ES-I3 (cell line): ENCODE results near the gene ADD2.
"Not testable (repeated sequence)": the region's sequence is repeated elsewhere in the genome, so short reads cannot be mapped to it uniquely, and the experiment has no call there.

ENCODE experiments used
- H3K36me3 ChIP-seq: 2 replicates; pipeline ENCODE4 v1.6.1; 2013; ENCODE audit warnings: mild to moderate bottlenecking, low read length, control low read depth, moderate library complexity; ENCODE audit not compliant: insufficient read depth
- H3K4me1 ChIP-seq: 2 replicates; pipeline ENCODE4 v1.6.1; 2013; ENCODE audit warnings: mild to moderate bottlenecking, control low read depth, low read length; ENCODE audit not compliant: insufficient read depth
- H3K9ac ChIP-seq: 2 replicates; pipeline ENCODE4 v1.6.1; 2013; ENCODE audit warnings: low read depth, mild to moderate bottlenecking, low read length, moderate library complexity
- H3K9me3 ChIP-seq: 2 replicates; pipeline ENCODE4 v1.6.1; 2013; ENCODE audit warnings: mild to moderate bottlenecking, low read length, moderate library complexity; ENCODE audit not compliant: control insufficient read depth, insufficient read depth

Gene ADD2

GRCh38 chr2:70639841-70640436 lies 128.1 kb downstream of the ADD2 start:
- Histone ChIP-seq H3K9me3 (no peaks in the 10 kb centered on the region), H3K9ac (no peak overlapping the region), H3K36me3 (no peaks in the 10 kb centered on the region), H3K4me1 (no peaks in the 10 kb centered on the region)

GRCh38 chr2:70638561-70638960 lies 129.4 kb downstream of the ADD2 start:
- Histone ChIP-seq H3K4me1 (no peaks in the 10 kb centered on the region), H3K36me3 (no peaks in the 10 kb centered on the region), H3K9ac (no peak overlapping the region), H3K9me3 (peaks cover 8% of the 10 kb centered on the region)

GRCh38 chr2:70633508-70633907 lies 134.5 kb downstream of the ADD2 start:
- no peak overlapping the region for H3K9ac ChIP-seq
- H3K9me3 ChIP-seq: peaks cover 17% of the 10 kb centered on the region
- H3K4me1 ChIP-seq: no peaks in the 10 kb centered on the region
- no peaks in the 10 kb centered on the region for H3K36me3 ChIP-seq

GRCh38 chr2:70632966-70633365 lies 135.0 kb downstream of the ADD2 start:
- no peaks in the 10 kb centered on the region for H3K4me1 ChIP-seq
- no peak overlapping the region for H3K9ac ChIP-seq
- no peaks in the 10 kb centered on the region for H3K36me3 ChIP-seq
- peaks cover 17% of the 10 kb centered on the region for H3K9me3 ChIP-seq

GRCh38 chr2:70632388-70632787 lies 135.6 kb downstream of the ADD2 start:
- Histone ChIP-seq H3K36me3 (no peaks in the 10 kb centered on the region), H3K9me3 (peaks cover 17% of the 10 kb centered on the region), H3K9ac (no peak overlapping the region), H3K4me1 (peaks cover 3% of the 10 kb centered on the region)

GRCh38 chr2:70630761-70631160 lies 137.2 kb downstream of the ADD2 start:
- no peak overlapping the region for H3K9ac ChIP-seq
- H3K4me1 ChIP-seq: peaks cover 16% of the 10 kb centered on the region
- H3K36me3 ChIP-seq: no peaks in the 10 kb centered on the region
- peaks cover 17% of the 10 kb centered on the region for H3K9me3 ChIP-seq

- H3K36me3 ChIP-seq: no peaks in the 10 kb centered on the region
- no peaks in the 10 kb centered on the region for H3K9me3 ChIP-seq
- H3K9ac ChIP-seq: 0 out of 2 replicates have a peak overlapping the region, but pooled peaks have one; percentile 57
- peaks cover 16% of the 10 kb centered on the region for H3K4me1 ChIP-seq
Measured at GRCh38 chr2:70627211-70627898, 140.6 kb downstream of the ADD2 start.

GRCh38 chr2:70626254-70626990 lies 141.6 kb downstream of the ADD2 start:
- Histone ChIP-seq H3K4me1 (peaks cover 16% of the 10 kb centered on the region), H3K36me3 (no peaks in the 10 kb centered on the region), H3K9me3 (no peaks in the 10 kb centered on the region), H3K9ac (peak overlapping the region; percentile 57)

- H3K9ac ChIP-seq, H3K9me3 ChIP-seq, H3K36me3 ChIP-seq: not testable (repeated sequence)
- H3K4me1 ChIP-seq: peaks cover 15% of the 10 kb centered on the region; the same call in 1 of the 2 replicates
Measured at GRCh38 chr2:70621536-70621935, 146.5 kb downstream of the ADD2 start.

- no peak overlapping the region for H3K9ac ChIP-seq
- no peaks in the 10 kb centered on the region for H3K9me3 ChIP-seq
- 0 out of 2 replicates have a peak, but pooled peaks cover 10% of the 10 kb centered on the region for H3K4me1 ChIP-seq
- no peaks in the 10 kb centered on the region for H3K36me3 ChIP-seq
Measured at GRCh38 chr2:70620020-70620419, 148.0 kb downstream of the ADD2 start.

- H3K9ac ChIP-seq: no peak overlapping the region
- H3K9me3 ChIP-seq: no peaks in the 10 kb centered on the region
- 0 out of 2 replicates have a peak, but pooled peaks cover 10% of the 10 kb centered on the region for H3K4me1 ChIP-seq
- H3K36me3 ChIP-seq: no peaks in the 10 kb centered on the region
Measured at GRCh38 chr2:70619167-70619566, 148.8 kb downstream of the ADD2 start.

GRCh38 chr2:70616168-70616694 lies 151.8 kb downstream of the ADD2 start:
- no peak overlapping the region for H3K9ac ChIP-seq
- H3K9me3 ChIP-seq: no peaks in the 10 kb centered on the region
- H3K4me1 ChIP-seq: 0 out of 2 replicates have a peak, but pooled peaks cover 10% of the 10 kb centered on the region
- no peaks in the 10 kb centered on the region for H3K36me3 ChIP-seq

GRCh38 chr2:70615222-70615621 lies 152.8 kb downstream of the ADD2 start:
- Histone ChIP-seq H3K4me1 (0 out of 2 replicates have a peak, but pooled peaks cover 10% of the 10 kb centered on the region), H3K36me3 (no peaks in the 10 kb centered on the region), H3K9ac (no peak overlapping the region), H3K9me3 (no peaks in the 10 kb centered on the region)

GRCh38 chr2:70613521-70613920 lies 154.5 kb downstream of the ADD2 start:
- Histone ChIP-seq H3K36me3 (no peaks in the 10 kb centered on the region), H3K9ac (no peak overlapping the region), H3K9me3 (no peaks in the 10 kb centered on the region), H3K4me1 (0 out of 2 replicates have a peak, but pooled peaks cover 5% of the 10 kb centered on the region)
